PFSK-1 (cell line): ENCODE measurements around the gene HPCA.

Experiments
- FOXP2 ChIP-seq: optimal IDR thresholded peaks from 2 replicates; pipeline ENCODE3; 2011; ENCODE audit warnings: borderline replicate concordance, control low read depth, inconsistent platforms; ENCODE audit not compliant: insufficient read depth; ENCODE audit errors: extremely low read length, extremely low read depth
- POLR2AphosphoS5 ChIP-seq: IDR thresholded peaks from 2 replicates; pipeline ENCODE4 v1.6.1; 2012; ENCODE audit warnings: low read depth, mild to moderate bottlenecking, control low read depth, low read length, moderate library complexity
- REST ChIP-seq, 2 experiments: IDR thresholded peaks; 2 replicates each; pipeline versions ENCODE4 v1.6.1 to v1.8.0; 2011 to 2012; ENCODE audit warnings: low read depth in 2 of 2, low read length in 2 of 2, control low read depth in 1 of 2, inconsistent platforms in 1 of 2, mild to moderate bottlenecking in 1 of 2, moderate library complexity in 1 of 2; ENCODE audit not compliant: insufficient read depth in 1 of 2
- SIN3A ChIP-seq: IDR thresholded peaks from 2 replicates; pipeline ENCODE4 v1.6.1; 2012; ENCODE audit warnings: mild to moderate bottlenecking, low read length, moderate library complexity, borderline replicate concordance; ENCODE audit not compliant: insufficient read depth
- TAF1 ChIP-seq: IDR thresholded peaks from 2 replicates; pipeline ENCODE4 v1.6.1; 2012; ENCODE audit warnings: low read length, control low read depth, borderline replicate concordance; ENCODE audit not compliant: insufficient read depth

The HPCA gene

DNA sequence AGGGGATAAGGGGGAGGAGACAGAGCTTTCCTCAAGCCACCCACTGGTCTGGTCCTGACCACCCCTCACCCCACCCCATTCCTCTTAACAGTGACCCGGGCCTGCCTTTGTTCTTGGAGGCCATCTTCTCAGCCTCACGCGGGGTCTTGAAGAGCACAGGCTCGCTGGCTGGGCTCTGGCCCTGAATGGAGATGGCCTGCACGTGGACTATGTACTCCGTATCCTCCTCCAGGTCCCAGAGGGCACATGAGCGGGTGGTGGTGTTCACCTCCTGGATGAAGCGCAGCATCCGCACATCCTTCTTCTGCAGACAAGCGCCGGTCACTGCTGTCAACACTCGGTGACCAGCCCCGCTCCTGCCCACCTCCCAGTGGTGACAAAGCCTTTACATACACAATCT is 18.2 kb upstream of the HPCA start:
- TF ChIP-seq FOXP2: no peak
- TF ChIP-seq POLR2AphosphoS5: no peak
- no peak for TF ChIP-seq TAF1
- no peak for TF ChIP-seq SIN3A
- TF ChIP-seq REST (IDR thresholded peaks at IDR 0.05; ENCODE audit: insufficient read depth in 1 of 2, low read depth in 2 of 2, low read length in 2 of 2): no peak

DNA sequence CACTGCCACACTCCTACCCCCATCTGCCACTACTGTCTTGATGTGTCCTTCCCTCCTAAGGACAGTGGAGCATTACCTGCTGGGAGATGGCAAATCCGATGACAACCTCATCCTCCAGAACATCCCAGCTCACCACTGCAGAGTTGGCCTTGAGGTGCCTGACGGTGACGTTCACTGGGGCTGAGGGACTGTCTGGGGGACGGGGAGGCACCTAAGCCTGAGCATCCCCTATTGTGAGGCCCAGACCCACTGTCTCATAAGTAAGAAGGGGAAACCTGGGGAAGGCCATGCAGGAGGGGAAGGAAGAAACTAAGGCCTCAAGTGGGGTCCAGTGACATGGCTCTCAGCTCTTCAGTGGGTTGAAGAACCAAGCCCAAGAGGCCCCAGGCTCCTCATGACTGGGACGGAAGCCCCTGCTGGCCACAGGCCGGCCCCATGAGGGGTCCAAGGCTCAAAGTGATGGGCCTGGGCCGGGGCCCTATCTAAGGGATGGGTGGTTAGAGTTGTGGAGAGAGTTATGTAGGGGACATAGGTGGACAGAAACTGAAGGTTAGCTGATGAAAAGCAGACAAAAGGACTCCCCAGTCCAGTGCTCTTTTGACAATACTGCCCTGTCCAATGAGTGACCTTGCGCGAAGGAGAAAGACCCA is 17.4 kb upstream of the HPCA start:
- TF ChIP-seq REST (IDR thresholded peaks at IDR 0.05; ENCODE audit: insufficient read depth in 1 of 2, low read depth in 2 of 2, low read length in 2 of 2) (no peak), POLR2AphosphoS5 (no peak), SIN3A (no peak), TAF1 (no peak), FOXP2 (no peak)

DNA sequence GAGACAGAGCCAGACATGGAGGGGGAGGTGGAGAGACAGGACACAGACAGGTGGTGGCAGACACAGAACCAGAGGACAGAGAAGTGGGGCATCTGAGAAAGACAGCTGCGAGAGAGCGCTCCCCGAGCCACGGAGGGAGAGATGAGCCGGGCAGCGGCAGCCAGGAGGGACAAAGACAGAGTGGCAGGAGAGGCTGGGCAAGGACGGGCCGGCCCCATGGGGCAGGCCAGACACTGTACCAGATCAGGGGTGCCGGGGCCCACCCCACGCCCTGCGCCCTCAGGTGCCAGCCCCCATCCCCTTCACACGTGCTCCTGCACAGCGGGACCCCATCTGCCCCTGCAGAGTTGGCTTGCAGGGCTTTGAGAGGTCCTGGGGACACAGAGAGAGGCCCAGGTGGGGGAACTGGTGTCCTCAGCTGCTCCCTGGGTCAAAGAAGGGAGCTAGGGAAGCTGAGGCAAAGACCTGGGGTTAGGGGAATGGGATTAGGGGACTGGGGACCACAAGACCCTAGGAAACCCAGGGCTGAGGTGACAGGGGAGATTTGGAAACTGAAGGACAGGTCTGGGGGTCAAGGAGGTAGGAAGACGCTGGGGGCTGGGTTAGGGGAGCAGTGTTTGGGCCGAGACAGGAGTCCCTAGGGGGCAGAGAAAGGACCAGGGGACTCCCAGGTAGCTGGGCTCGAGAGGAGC is 16.2 kb upstream of the HPCA start:
- TF ChIP-seq FOXP2 (no peak), TAF1 (no peak), POLR2AphosphoS5 (no peak)

DNA sequence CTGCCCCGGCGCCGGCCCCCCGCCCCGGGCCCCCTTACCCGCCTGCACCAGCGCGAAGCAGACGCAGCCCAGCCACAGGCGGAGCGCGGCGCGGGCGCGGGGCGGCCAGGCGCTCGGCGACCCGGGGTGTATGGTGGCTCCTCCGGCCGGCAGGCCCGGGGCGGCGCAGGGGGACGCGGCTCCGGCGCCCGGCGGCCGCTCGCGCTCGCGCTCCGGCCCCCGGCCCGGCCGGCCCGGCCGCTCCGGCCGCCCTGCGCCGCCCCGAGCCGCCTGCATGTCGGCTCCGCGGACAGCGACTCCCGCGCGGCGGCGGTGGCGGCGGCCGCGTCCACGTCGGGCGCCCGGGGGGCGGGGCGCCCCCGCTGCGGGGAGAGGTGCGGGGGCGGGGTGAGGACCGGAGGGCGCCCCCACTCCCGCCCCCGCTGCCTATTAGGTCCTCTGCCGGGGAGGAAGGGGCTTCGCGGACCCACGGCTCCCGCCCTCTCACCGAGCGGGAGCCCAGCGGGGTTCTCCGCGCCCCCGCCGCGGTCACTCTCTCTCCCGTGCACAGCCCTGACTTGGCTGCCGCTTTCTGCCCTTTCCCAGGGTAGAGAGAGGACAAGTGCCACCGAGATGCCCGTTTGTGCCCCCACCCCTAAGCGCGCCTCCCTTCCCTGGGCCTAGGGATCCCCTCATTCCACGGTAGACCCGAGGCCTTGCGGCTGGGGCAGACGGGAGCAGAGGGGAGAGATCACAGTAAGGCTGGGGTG is 15.5 kb upstream of the HPCA start, which contains the start of gene FNDC5:
TSS of gene FNDC5 (minus strand) at position 298 of the 749 bp plus-strand sequence.
- 0 out of 4 replicates have a peak, but pooled peaks of 1 of the 2 experiments have one; percentile 35 for TF ChIP-seq REST (IDR thresholded peaks at IDR 0.05; ENCODE audit: insufficient read depth in 1 of 2, low read depth in 2 of 2, low read length in 2 of 2)
- no peak for TF ChIP-seq POLR2AphosphoS5

DNA sequence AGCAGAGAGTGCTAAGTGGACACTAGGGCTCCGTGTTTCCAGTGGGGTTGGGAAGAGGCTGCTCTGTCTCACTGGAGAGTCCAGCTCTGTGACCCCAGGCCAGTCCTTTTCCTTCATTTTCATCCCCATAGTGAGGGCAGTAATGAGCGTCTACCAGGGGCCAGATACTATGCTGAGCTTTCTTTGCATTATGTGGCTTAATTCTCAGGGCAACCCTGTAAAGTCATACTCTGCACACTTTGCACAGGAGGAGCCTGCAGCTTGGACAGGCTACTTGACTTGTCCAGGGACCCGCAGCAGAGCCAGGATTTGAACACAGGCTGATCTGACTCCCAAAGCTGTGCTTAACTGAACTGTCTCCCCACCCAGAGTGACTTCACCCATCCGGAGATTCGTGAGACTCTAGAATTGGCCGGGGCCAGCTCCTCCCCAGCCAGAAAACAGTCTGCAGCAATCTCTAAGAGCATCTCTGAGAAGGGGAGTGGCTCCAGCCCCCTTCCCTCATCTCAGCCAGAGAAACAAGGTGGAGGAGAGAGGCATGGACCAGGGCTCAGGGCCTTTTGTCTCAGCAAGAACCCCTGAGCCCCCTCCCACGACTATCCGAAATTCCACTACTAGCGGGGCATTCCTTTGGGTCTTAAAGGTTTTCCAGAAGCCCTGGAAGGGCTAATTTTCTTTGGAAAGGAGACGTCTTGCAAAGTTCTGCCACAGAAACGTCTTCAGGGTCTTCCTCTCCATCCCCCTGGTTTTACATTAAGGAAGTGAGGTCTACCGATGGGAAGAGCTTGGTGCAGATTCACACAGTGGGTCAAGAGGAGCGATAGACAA is 14.7 kb upstream of the HPCA start:
- TF ChIP-seq TAF1 (no peak), POLR2AphosphoS5 (no peak), FOXP2 (no peak), REST (IDR thresholded peaks at IDR 0.05; ENCODE audit: insufficient read depth in 1 of 2, low read depth in 2 of 2, low read length in 2 of 2) (no peak)
